Stomach (tissue), 9 donors: Measurements from ENCODE around the gene LHFPL2. TPM values are rescaled to one million over a fixed set of nuclear protein-coding genes. Genes with fewer than 3 reads are reported as not detected.

Experiments
- DNase-seq, 2 donors: peaks; one replicate each; pipeline versions ENCODE4 v3.0.0 to v3.0.0-alpha.2; 2013 to 2019
- H3K27ac ChIP-seq, 5 donors: fragments of 200-600 bp in 4 of 5; sonication (generic) in 4 of 5; one replicate each; pipeline ENCODE4 v1.5.1; 2013 to 2019; ENCODE audit warnings: mild to moderate bottlenecking in 1 of 5, moderate library complexity in 1 of 5
- H3K27me3 ChIP-seq, 3 donors: fragments of 200-600 bp; sonication (generic); one replicate each; pipeline ENCODE4 v1.5.1; 2017 to 2019; ENCODE audit warnings: mixed run types in 1 of 3
- H3K36me3 ChIP-seq, 4 donors: fragments of 200-600 bp; sonication (generic); 1 replicate in 3 of 4; 2 replicates in 1 of 4; pipeline ENCODE4 v1.5.1; 2016 to 2019
- H3K4me1 ChIP-seq, 4 donors: fragments of 200-600 bp; sonication (generic); one replicate each; pipeline ENCODE4 v1.5.1; 2016 to 2019
- H3K4me3 ChIP-seq, 4 donors: fragments of 200-600 bp; sonication (generic) in 3 of 4; one replicate each; pipeline ENCODE4 v1.5.1; 2016 to 2019; ENCODE audit warnings: mild to moderate bottlenecking in 1 of 4
- H3K9me3 ChIP-seq, 4 donors: fragments of 200-600 bp; sonication (generic); one replicate each; pipeline ENCODE4 v1.5.1; 2016 to 2019
- CTCF ChIP-seq, 7 experiments: fragments of 450-650 bp in 4 of 7; fragments of 200-600 bp in 3 of 7; sonication (generic) in 3 of 7; IDR thresholded peaks; one replicate each; pipeline ENCODE4 v1.5.1; 2016 to 2019; ENCODE audit warnings: antibody characterized with exemption in 7 of 7, control low read depth in 2 of 7, mild to moderate bottlenecking in 1 of 7
- EP300 ChIP-seq: sonication (generic); formaldehyde crosslinking; IDR thresholded peaks from one replicate; pipeline ENCODE4 v1.6.1; 2017; ENCODE audit warnings: antibody characterized with exemption
- POLR2A ChIP-seq, 4 donors: fragments of 450-650 bp; IDR thresholded peaks; one replicate each; pipeline ENCODE4 v1.6.1; 2016; ENCODE audit warnings: antibody characterized with exemption in 4 of 4, control low read depth in 2 of 4, mild to moderate bottlenecking in 1 of 4, moderate library complexity in 1 of 4
- POLR2AphosphoS5 ChIP-seq, 3 donors: sonication (generic); formaldehyde crosslinking; IDR thresholded peaks; one replicate each; pipeline ENCODE4 v1.6.1; 2016; ENCODE audit warnings: antibody characterized with exemption in 3 of 3
- WGBS, 5 donors: extraction: QIAGEN DNeasy Blood & Tissue Kit in 3 of 5; methylation state at CpG; one replicate each; pipeline versions ENCODE4 v1.1.5 to v1.1.7; 2013 to 2018; 5-methylcytosine and 5-hydroxymethylcytosine counted together
- intact Hi-C: fragments of 100-400 bp; cut with DNase I; formaldehyde crosslinking; loops from one replicate; pipeline ENCODE4 v1.15.1; 2023; ENCODE audit warnings: low total_unique reads
- polyA plus RNA-seq, 3 donors: library from polyadenylated mRNA; stranded (reverse); fragments of 200-250 nt; gene quantifications; one replicate each; pipeline ENCODE4 v1.2.3, GENCODE V29; 2013
- total RNA-seq, 5 donors: library from RNA; depleted of rRNA; stranded (reverse); fragments of >200 nt; gene quantifications; one replicate each; pipeline versions ENCODE4 v1.1.0 to v1.2.3, GENCODE V29; 2014 to 2016
- donor health status: healthy with polysubstance abuse.
- donor health status: Bipolar disorder and iron deficiency.
- donor health status: healthy.

The LHFPL2 gene
- total and polyA plus RNA-seq, 8 donors = 3.7 to 53.6 (median 24.3) TPM

GRCh38 chr5:78549043-78549442 lies 99.5 kb downstream of the LHFPL2 start:
- intact Hi-C loops = no loop called here
- H3K4me3 ChIP-seq = no peak overlapping the region
- WGBS, 5 donors = 79 to 91% (median 87%) methylated on average over 5 of the region's 5 CpGs
- H3K36me3 ChIP-seq = no peaks in the 10 kb centered on the region
- peaks cover 8 to 37% (median 20%) of the 10 kb centered on the region in 4 donors for H3K4me1 ChIP-seq
- DNase-seq = no peak
- peak overlapping the region in 4 of 5 donors; percentile 75 to 83 (median 78) for H3K27ac ChIP-seq
- no peaks in the 10 kb centered on the region for H3K27me3 ChIP-seq
- TF ChIP-seq POLR2A (IDR thresholded peaks at IDR 0.05) (no peak), POLR2AphosphoS5 (IDR thresholded peaks at IDR 0.05) (no peak)
- no peaks in the 10 kb centered on the region for H3K9me3 ChIP-seq

DNA sequence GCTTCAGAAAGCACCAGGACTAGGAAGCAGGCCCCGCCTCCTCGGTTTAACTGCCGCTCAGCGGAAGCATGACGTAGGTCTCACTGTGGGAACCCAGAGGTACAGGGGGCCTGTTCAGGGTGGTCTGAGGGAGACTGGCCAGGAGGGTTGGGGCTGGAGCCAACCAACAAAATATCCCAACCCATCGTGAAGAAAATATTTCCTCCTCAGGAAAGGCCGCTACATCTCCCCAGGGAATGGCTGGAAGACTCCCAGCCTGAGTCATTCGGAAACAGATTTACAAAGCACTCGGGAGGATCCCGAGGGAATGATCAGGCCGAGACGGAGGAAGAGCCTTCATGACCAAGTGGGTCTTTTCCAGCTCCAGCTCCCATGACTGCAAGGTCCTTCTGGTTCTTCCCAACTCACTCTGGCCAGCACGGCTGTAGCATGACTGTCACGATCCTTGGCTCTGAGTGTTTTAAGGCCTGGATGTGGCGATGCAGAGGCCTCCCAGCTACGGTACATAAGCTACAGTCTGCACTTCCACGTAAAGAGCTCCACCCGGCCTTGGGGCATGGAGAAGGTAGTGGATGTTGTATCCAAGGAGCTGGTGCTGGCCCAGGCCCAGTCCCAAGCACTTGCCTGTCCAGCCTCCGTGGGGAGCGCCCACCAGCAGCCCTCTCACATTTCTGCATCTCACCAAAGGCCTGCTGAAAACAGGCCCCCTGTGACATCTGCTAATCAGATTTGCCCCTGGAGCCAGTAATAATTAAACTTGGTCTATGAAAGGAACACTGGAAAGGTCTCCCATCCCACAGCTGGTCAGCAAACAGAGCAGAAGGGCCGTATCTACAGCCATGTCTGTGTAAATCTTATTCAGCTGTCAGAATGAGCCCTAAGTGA lies 100.6 kb downstream of the LHFPL2 start:
- H3K27ac ChIP-seq = peak overlapping the region; percentile 50 to 83 (median 75)
- H3K27me3 ChIP-seq = no peaks in the 10 kb centered on the region
- peaks cover 8 to 38% (median 25%) of the 10 kb centered on the region in 4 donors for H3K4me1 ChIP-seq
- WGBS, 5 donors = 67 to 78% (median 77%) methylated on average over 20 to 21 of the region's 21 CpGs
- no peaks in the 10 kb centered on the region for H3K9me3 ChIP-seq
- no peak overlapping the region for H3K4me3 ChIP-seq
- DNase-seq = peak in 1 of 2 donors; percentile 92
- TF ChIP-seq CTCF (IDR thresholded peaks at IDR 0.05) (no peak), POLR2AphosphoS5 (IDR thresholded peaks at IDR 0.05) (peak in 1 of 3 donors; percentile 32), POLR2A (IDR thresholded peaks at IDR 0.05) (no peak), EP300 (no peak)
- no peaks in the 10 kb centered on the region for H3K36me3 ChIP-seq
- intact Hi-C loops = no loop called here

GRCh38 chr5:78547183-78547582 lies 101.4 kb downstream of the LHFPL2 start:
- peak in 1 of 2 donors; percentile 61 for DNase-seq
- TF ChIP-seq POLR2A (IDR thresholded peaks at IDR 0.05) (no peak), EP300 (peak; percentile 73), POLR2AphosphoS5 (IDR thresholded peaks at IDR 0.05) (peak; percentile 33 to 81 (median 38))
- Histone ChIP-seq H3K36me3 (no peaks in the 10 kb centered on the region), H3K4me3 (no peak overlapping the region), H3K27me3 (no peaks in the 10 kb centered on the region), H3K27ac (peak overlapping the region; percentile 49 to 83 (median 75)), H3K9me3 (no peaks in the 10 kb centered on the region), H3K4me1 (peaks cover 8 to 38% (median 25%) of the 10 kb centered on the region in 4 donors)
- intact Hi-C loops = no loop called here
- 62 to 74% (median 68%) methylated on average over 5 of the region's 5 CpGs for WGBS, 5 donors

DNA sequence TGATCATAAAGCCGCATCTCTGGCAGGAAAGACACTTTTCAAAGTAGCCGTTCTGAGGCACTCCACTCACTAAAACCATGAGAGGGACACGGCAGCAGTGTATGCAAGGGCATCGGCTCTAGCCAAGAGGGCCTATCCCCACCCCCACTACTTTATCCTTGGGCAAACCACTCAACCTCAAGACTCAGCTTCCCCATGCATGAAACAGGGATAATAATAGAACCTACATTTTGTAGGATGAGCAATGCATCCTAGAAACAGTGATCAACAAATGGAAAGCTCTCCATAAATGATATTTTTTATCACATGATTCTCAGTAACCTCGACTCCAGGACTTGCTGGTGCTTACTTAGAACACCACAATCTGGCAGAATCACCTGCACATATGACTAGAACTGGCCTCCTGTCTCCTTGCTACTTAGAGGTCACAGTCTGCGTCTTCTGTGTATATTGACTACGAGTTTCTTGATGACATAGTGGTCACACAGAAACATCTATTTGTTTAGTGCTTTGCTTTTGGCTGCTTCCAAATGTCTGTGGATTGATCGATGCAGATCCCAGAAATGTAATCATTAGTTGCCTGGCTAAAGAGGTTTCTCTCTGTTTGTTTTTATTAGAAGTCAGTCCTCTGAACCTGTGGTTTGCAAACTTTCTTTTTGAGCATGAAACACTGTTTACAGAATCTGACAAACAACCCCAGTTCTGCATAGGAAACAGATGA lies 102.1 kb downstream of the LHFPL2 start:
- no peak for TF ChIP-seq CTCF (IDR thresholded peaks at IDR 0.05)
- no peaks in the 10 kb centered on the region for H3K36me3 ChIP-seq
- H3K27ac ChIP-seq = peak overlapping the region in 4 of 5 donors; percentile 75 to 83 (median 78)
- H3K9me3 ChIP-seq = no peaks in the 10 kb centered on the region
- no peak for DNase-seq
- WGBS, 5 donors = 70 to 76% (median 73%) methylated on average over 8 of the region's 8 CpGs
- intact Hi-C loops = no loop called here
- no peak overlapping the region for H3K4me3 ChIP-seq
- H3K4me1 ChIP-seq = peaks cover 8 to 40% (median 25%) of the 10 kb centered on the region in 4 donors
- H3K27me3 ChIP-seq = no peaks in the 10 kb centered on the region

DNA sequence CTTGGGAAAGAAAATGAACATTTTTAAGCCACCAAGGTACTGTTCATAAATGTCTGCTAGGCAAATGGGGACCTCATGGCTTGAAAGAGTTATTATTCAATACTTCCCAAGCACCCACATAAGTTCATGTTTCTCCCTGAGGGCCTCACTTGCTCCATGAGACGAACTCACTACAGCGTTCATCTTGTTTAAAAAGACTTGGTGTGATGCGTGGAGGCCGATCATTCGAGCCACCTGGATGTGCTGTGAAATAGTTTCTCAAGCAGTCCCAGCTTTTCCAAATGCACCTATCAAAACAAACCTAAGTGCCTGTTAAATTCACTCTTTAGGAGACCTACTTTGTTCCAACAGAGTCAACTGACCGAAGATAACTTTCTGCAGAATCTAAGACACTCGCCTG lies 103.2 kb downstream of the LHFPL2 start:
- TF ChIP-seq EP300 (no peak), CTCF (IDR thresholded peaks at IDR 0.05) (no peak), POLR2A (IDR thresholded peaks at IDR 0.05) (no peak), POLR2AphosphoS5 (IDR thresholded peaks at IDR 0.05) (no peak)
- 82 to 95% (median 88%) methylated on average over 7 of the region's 7 CpGs for WGBS, 5 donors
- H3K27ac ChIP-seq = peak overlapping the region in 2 of 5 donors; percentile 14 to 31

More for the DNA sequence above, 103.2 kb downstream of the LHFPL2 start:
- Histone ChIP-seq H3K27me3 (no peaks in the 10 kb centered on the region), H3K4me3 (no peak overlapping the region), H3K4me1 (peaks cover 8 to 50% (median 29%) of the 10 kb centered on the region in 4 donors), H3K36me3 (no peaks in the 10 kb centered on the region), H3K9me3 (no peaks in the 10 kb centered on the region)
- DNase-seq = no peak
- intact Hi-C loops = no loop called here
